Right lobe of liver (tissue), 4 donors: ENCODE measurements around the gene GTPBP1.

ENCODE experiments used
- CTCF ChIP-seq, 4 donors: fragments of 200-600 bp in 3 of 4; fragments of 450-650 bp in 1 of 4; IDR thresholded peaks; one replicate each; pipeline versions ENCODE4 v1.5.1 to v1.8.0; 2016 to 2022; ENCODE audit warnings: antibody characterized with exemption in 4 of 4, mild to moderate bottlenecking in 2 of 4
- POLR2A ChIP-seq: fragments of 450-650 bp; IDR thresholded peaks from one replicate; pipeline ENCODE4 v1.6.1; 2017; ENCODE audit warnings: antibody characterized with exemption, mild to moderate bottlenecking
- donor health status: DM: no; HTN: no; CAD: no.
- donor health status: DM: no; HTN: no; CAD: no.
- donor health status: DM: no; HTN: yes; CAD: no.

GRCh38 chr22:38757464-38757757 lies 51.7 kb downstream of the GTPBP1 start:
- TF ChIP-seq CTCF (IDR thresholded peaks at IDR 0.05) (no peak), POLR2A (no peak)
